ENCODE results near the gene RPS27.
"Not testable (repeated sequence)": the region's sequence is repeated elsewhere in the genome, so short reads cannot be mapped to it uniquely, and the experiment has no call there.

GRCh38 chr1:153996882-153997281 is 6.3 kb downstream of the RPS27 start:
- not testable (repeated sequence) for TF ChIP-seq EZH2 (IDR thresholded peaks at IDR 0.05); POLR2AphosphoS5 (IDR thresholded peaks at IDR 0.05; ENCODE audit: borderline replicate concordance, low read depth, low read length); FOXP2 (optimal IDR thresholded peaks at IDR 0.05; ENCODE audit: control extremely low read depth, extremely low read length, insufficient read depth)

All from SK-N-MC (cell line).